ENCODE data around the gene GNG10.
"Not testable (repeated sequence)": the region's sequence is repeated elsewhere in the genome, so short reads cannot be mapped to it uniquely, and the experiment has no call there.

The GNG10 gene

DNA sequence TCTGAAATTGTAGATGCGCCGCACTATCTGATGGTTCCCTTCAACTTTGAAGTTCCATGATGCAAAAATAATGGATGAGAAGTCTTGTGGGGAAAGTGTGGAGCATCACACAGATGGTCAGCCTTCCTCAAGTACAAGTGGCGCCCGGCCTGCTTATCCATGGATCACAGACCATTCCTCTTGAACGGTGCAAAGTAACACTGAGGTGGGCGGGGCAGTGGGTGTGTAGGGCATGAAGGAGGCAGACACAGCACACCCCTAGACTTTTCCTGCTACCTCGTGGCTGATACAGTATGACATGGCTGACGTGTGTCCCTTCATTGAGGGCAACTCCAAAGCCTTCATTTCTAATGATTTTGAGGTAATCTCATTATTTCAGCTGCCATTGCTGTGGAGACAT lies 2.5 kb upstream of the GNG10 start:
- DNase-seq: no peak

DNA sequence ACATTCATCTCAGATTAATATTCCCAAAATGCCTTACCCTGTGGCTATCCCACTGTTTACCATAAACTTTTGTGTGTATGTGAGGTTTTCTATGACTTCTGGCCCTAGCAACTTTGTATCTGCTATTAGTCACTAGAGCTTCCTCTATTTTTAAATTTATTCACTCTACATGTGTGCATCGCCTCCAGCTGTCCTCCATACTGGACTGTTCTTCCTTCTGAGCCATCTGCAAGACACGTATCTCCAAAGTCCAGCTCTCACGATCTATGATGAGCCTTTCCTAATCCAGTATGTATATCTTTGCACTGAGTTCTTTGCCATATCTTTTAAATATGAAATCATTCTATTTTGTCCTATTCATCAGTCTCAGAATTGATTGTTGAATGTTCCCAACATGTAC lies 1.7 kb upstream of the GNG10 start:
- no peak for DNase-seq

- DNase-seq: peak; percentile 37
These were observed 557 bp downstream of the GNG10 start for GRCh38 chr9:111661802-111662521.

DNA sequence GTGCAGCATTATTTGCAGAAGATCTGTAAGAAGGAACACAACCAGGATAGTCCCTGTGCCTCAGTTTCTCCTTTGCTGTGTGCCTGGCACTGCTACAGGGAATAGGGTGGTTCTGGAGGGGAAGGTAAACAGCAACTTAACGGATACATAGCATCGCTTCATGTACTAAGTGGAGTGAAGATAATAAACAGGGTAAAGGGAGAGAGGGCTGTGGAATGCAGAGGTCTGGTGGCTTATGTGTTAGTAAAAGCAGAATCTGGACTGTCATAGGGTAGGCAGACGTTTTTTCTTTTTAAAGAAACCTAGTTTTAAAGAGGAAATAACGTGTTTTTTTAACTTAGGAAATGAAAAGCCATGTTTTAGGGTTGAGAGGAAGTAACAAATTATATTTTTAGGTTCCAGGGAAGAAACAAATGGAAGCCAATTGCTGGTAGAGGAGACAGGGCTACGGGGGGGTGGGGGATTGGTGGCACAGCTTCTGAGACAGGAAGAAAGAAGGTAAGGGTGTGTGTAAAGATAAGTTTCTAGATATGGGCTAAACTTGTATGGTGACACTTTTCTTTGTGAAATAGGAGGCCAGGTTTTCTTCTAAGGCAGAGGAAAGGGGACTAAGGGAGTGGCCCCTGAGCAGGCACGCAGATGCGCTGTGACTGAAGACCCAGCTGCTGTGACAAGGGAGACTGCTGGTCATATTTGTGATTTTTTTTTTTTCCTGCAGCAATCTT lies 1.3 kb downstream of the GNG10 start:
- DNase-seq: peak; percentile 25

DNA sequence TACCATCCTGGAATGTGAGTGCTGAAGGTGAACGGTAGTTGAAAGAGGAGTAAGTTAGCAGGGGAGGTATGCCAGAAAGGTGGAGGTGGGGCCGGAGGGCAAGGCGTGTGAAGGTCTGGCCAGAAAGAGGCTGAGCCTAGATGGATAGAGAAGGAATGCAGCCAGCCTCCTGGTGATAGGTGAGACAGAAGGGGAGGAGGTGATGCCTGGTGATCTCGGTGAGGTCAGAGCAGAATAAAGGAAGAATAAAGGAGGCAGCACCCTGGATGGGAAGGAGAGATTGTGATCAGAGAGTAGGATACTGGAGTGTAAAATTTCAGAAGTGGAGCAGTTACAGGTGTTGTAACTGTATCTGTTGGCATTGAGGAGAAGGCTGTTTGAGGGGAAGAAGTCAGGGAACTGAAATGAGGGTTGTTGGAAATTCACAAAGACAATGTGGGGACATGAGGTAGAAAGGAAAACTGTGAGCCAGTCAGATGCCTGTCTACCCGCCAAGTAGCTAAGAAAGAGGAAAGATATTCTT lies 2.0 kb downstream of the GNG10 start:
- no peak for DNase-seq

- DNase-seq: no peak
These were observed 6.7 kb downstream of the GNG10 start for GRCh38 chr9:111668026-111668573.

DNA sequence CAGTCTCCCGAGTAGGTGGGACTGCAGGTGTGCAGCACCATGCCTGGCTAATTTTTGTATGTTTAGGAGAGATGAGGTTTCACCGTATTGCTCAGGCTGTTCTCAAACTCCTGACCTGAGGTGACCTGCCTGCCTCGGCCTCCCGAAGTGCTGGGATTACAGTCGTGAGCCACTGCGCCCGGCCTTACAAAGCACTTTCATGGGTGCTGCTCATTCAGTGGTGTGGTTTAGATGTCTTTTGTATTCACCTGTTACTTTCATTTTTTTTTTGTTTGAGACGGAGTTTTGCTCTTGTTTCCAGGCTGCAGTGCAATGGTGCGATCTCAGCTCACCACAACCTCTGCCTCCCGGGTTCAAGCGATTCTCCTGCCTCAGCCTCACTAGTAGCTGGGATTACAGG lies 7.2 kb downstream of the GNG10 start:
- not testable (repeated sequence) for DNase-seq

- no peak for DNase-seq
These were observed 12.9 kb downstream of the GNG10 start for GRCh38 chr9:111674319-111674718.

DNA sequence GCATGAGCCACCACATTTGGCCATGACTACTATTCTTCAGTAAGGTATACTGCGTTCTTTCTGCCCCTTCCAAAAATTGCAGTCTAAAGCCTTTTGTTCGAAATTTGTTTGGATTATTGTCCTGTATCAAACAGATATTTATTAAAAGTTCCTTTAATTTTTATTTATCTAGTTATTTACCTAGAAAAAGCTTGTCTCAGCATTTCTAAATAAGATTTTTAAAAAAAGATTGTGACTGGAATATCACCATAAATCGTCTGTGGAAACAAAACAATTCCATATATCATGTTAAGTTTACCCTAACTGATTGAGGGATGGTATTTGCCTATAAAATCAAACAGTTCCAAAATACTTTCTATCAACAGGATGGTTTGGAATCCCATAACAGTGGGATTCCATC lies 14.7 kb downstream of the GNG10 start:
- no peak for DNase-seq

- DNase-seq: no peak
These were observed 16.9 kb downstream of the GNG10 start for GRCh38 chr9:111678293-111678692.

- DNase-seq: no peak
These were observed 17.8 kb downstream of the GNG10 start for GRCh38 chr9:111679199-111679598.

- no peak for DNase-seq
These were observed 22.0 kb downstream of the GNG10 start for GRCh38 chr9:111683392-111683791.

- DNase-seq: peak; percentile 25
These were observed 30.4 kb downstream of the GNG10 start for GRCh38 chr9:111691672-111692329.

DNA sequence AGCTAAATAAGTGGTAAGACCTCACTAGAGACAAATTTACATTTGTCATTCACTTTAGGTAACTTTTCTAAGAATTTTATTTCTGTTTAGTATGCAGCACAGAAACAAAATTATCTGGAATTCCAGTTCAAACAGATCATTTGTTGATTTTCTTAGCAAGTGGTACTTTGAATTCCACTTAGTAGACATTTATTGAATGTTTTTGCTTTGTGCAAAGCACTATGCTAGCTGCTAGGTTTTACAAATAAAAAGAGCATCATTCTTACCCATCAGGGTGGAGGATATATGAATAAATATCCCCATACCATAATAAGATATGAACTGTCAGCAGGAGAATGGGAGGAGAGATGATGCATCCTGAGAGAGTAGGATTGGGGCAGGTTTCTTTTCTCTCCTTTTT lies 35.4 kb downstream of the GNG10 start:
- no peak for DNase-seq

GRCh38 chr9:111700776-111701175 lies 39.4 kb downstream of the GNG10 start:
- DNase-seq: no peak

GRCh38 chr9:111704503-111704902 lies 43.1 kb downstream of the GNG10 start:
- no peak for DNase-seq

DNA sequence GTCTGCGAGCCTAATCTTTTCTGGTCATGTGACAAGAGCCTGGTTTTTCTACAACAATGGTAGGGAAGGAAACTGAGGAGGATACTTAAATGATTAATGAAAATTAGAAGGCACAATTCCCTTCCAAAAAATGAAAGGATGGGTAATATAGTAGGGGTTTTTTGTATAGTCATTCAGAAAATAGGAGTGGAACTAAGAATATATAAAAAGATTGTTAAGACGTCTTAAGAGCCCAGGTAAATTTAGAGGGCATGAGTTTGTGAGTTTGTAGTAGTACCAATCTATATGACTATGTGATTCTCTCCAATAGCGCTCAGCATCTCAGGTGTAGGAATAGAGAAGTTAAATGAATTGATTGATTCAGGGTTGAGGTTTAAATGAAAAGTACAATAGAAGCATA lies 50.1 kb downstream of the GNG10 start:
- no peak for DNase-seq

DNA sequence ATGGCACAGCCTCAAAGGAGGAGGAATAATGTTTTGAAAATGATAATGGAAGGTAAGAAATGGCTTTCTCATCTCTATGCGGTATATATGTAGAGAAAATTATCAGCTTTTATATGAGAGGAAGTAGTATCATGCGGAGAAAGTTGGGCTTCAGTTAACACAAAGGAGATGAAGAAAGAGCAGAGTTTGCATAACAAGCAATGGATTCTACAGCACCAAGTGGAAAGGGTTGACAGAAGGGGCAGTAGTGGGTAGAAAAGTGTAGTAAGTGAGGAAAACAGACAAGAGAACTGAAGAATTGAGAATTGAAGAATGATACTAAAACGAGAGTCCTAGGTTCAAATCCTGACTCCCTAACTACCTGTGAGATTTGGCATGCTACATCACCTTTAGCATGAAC lies 51.0 kb downstream of the GNG10 start:
- DNase-seq: no peak

- DNase-seq: no peak
These were observed 54.1 kb downstream of the GNG10 start for GRCh38 chr9:111715471-111715870.

- no peak for DNase-seq
These were observed 58.1 kb downstream of the GNG10 start for GRCh38 chr9:111719541-111719940.

Measured in CD4-positive, alpha-beta T cell treated with Interleukin-21 for 1 hour (primary cell).